HCT116 (cell line): Measurements from ENCODE around the gene FOXF1. TPM values are rescaled to one million over a fixed set of nuclear protein-coding genes. Genes with fewer than 3 reads are reported as not detected.

Experiments
- ATAC-seq: fragments of 200-7000 bp; cut with Tn5 transposase; 2 replicates; pipeline ENCODE4 v1.9.1; 2020; ENCODE audit warnings: mild to moderate bottlenecking, moderate library complexity
- BruUV-seq: library from RNA; stranded (reverse); fragments of 400-500 nt; replicated peaks from 2 replicates; lab custom pipeline; 2021; lab: Mats Ljungman, UMichigan
- CTCF ChIA-PET: fragments of 300-600 bp; sonication (Branson Sonifier 250); formaldehyde crosslinking; loops from one replicate; lab custom pipeline; 2021; ENCODE audit warnings: antibody characterized with exemption; lab: Charles Lee
- POLR2A ChIA-PET: fragments of 300-600, 350-600 bp; sonication (Branson Sonifier 250); formaldehyde crosslinking; loops from one replicate; lab custom pipeline; 2021; ENCODE audit warnings: antibody characterized with exemption; lab: Charles Lee
- RAD21 ChIA-PET, 2 experiments: fragments of 300-600 bp; sonication (Branson Sonifier 250); formaldehyde crosslinking; loops; one replicate each; lab custom pipeline; 2023; ENCODE audit warnings: low total read pairs in 2 of 2; ENCODE audit not compliant: uncharacterized antibody in 2 of 2, unreplicated experiment in 2 of 2, low non-redundant PET in 1 of 2; lab: Charles Lee
- DNase-seq: peaks from one replicate; pipeline ENCODE4 v3.0.0-alpha.2; 2010; ENCODE audit warnings: low read depth, low spot score
- H2AFZ ChIP-seq: fragments of 200-600 bp; shearing (Covaris generic), sonication (generic); 2 replicates; pipeline ENCODE4 v1.6.1; 2017; ENCODE audit warnings: low read depth, mixed run types, mixed read lengths, antibody characterized with exemption, low read length; ENCODE audit not compliant: poor library complexity, severe bottlenecking
- H3K27ac ChIP-seq: 2 replicates; pipeline ENCODE4 v1.5.1; 2012; ENCODE audit warnings: low read depth, low read length
- H3K27me3 ChIP-seq: fragments of 200-600 bp; sonication (generic); 2 replicates; pipeline ENCODE4 v1.6.1; 2016; ENCODE audit warnings: mixed run types, low read length, mixed read lengths; ENCODE audit not compliant: insufficient read depth
- H3K36me3 ChIP-seq, 2 experiments: fragments of 200-500 bp in 1 of 2; fragments of 200-600 bp in 1 of 2; sonication (Bioruptor generic) in 1 of 2; sonication (generic) in 1 of 2; 2 replicates each; pipeline versions ENCODE4 v1.5.1 to v1.6.1; 2014 to 2016; ENCODE audit warnings: low read length in 2 of 2, inconsistent platforms in 1 of 2, mixed read lengths in 1 of 2, mixed run types in 1 of 2; ENCODE audit not compliant: insufficient read depth in 2 of 2, control insufficient read depth in 1 of 2
- H3K4me1 ChIP-seq, 2 experiments: fragments of 200-600 bp in 1 of 2; sonication (generic) in 1 of 2; 2 replicates each; pipeline versions ENCODE4 v1.5.1 to v1.6.1; 2012 to 2017; ENCODE audit warnings: low read length in 2 of 2, inconsistent platforms in 1 of 2, mild to moderate bottlenecking in 1 of 2, mixed read lengths in 1 of 2, mixed run types in 1 of 2, moderate library complexity in 1 of 2; ENCODE audit not compliant: insufficient read depth in 2 of 2, control insufficient read depth in 1 of 2
- H3K4me2 ChIP-seq: fragments of 200-600 bp; sonication (generic); 2 replicates; pipeline ENCODE4 v1.6.1; 2017; ENCODE audit warnings: mixed run types, low read length, mixed read lengths
- H3K4me3 ChIP-seq, 2 experiments: fragments of 200-600 bp in 1 of 2; sonication (generic) in 1 of 2; replicated peaks in 1 of 2; 2 replicates each; pipeline ENCODE4 v1.5.1; 2011 to 2016; ENCODE audit warnings: low read length in 2 of 2, control low read depth in 1 of 2, low read depth in 1 of 2, mild to moderate bottlenecking in 1 of 2, mixed read lengths in 1 of 2, mixed run types in 1 of 2
- H3K79me2 ChIP-seq: fragments of 200-600 bp; sonication (generic); 2 replicates; pipeline ENCODE4 v1.6.1; 2017; ENCODE audit warnings: mild to moderate bottlenecking, mixed run types, low read length, moderate library complexity, mixed read lengths; ENCODE audit not compliant: insufficient read depth
- H3K9ac ChIP-seq: fragments of 200-600 bp; sonication (generic); 2 replicates; pipeline ENCODE4 v1.6.1; 2016; ENCODE audit warnings: low read length, mixed read lengths
- H3K9me2 ChIP-seq: fragments of 200-600 bp; sonication (generic), shearing (Covaris generic); 2 replicates; pipeline ENCODE4 v1.6.1; 2017; ENCODE audit warnings: mixed run types, mild to moderate bottlenecking, moderate library complexity; ENCODE audit not compliant: insufficient read depth
- H3K9me3 ChIP-seq, 2 experiments: fragments of 200-500 bp in 1 of 2; fragments of 200-600 bp in 1 of 2; sonication (Bioruptor generic) in 1 of 2; sonication (generic) in 1 of 2; 2 replicates each; pipeline ENCODE4 v1.6.1; 2014 to 2017; ENCODE audit warnings: low read length in 2 of 2, mixed read lengths in 2 of 2, inconsistent platforms in 1 of 2, low read depth in 1 of 2, mild to moderate bottlenecking in 1 of 2, mixed run types in 1 of 2, moderate library complexity in 1 of 2; ENCODE audit not compliant: control insufficient read depth in 1 of 2, insufficient read depth in 1 of 2
- H4K20me1 ChIP-seq: fragments of 200-600 bp; sonication (generic), shearing (Covaris generic); 2 replicates; pipeline ENCODE4 v1.6.1; 2017; ENCODE audit warnings: mixed run types, mild to moderate bottlenecking, moderate library complexity; ENCODE audit not compliant: insufficient read depth
- CEBPB ChIP-seq: IDR thresholded peaks from 2 replicates; pipeline ENCODE4 v1.6.1; 2012; ENCODE audit warnings: low read depth
- ELF1 ChIP-seq: IDR thresholded peaks from 2 replicates; pipeline ENCODE4 v1.6.1; 2012; ENCODE audit warnings: low read depth, borderline replicate concordance
- JUND ChIP-seq: IDR thresholded peaks from 2 replicates; pipeline ENCODE4 v1.6.1; 2012
- REST ChIP-seq: IDR thresholded peaks from 2 replicates; pipeline ENCODE4 v1.6.1; 2012; ENCODE audit warnings: low read depth
- ZFX ChIP-seq: fragments of 450-650 bp; IDR thresholded peaks from 2 replicates; pipeline ENCODE4 v1.6.1; 2017
- ZNF274 ChIP-seq: fragments of 200-500 bp; sonication (Bioruptor generic); IDR thresholded peaks from 2 replicates; pipeline ENCODE4 v1.6.1; 2014; ENCODE audit warnings: mild to moderate bottlenecking, low read depth, low read length, inconsistent platforms
- intact Hi-C: fragments of 100-400 bp; cut with micrococcal nuclease; formaldehyde crosslinking; loops from 2 replicates; pipeline ENCODE4 v1.10.0; 2022
- total RNA-seq: library from RNA; stranded (reverse); gene quantifications from one replicate; pipeline ENCODE4 v1.2.1, GENCODE V29; 2021; ENCODE audit not compliant: unreplicated experiment

The FOXF1 gene
- total RNA-seq, 1 experiment from 2014 or later: 2.4 TPM

GRCh38 chr16:86530251-86531190 is 20.2 kb downstream of the FOXF1 start:
- TF ChIP-seq CEBPB (no peak), REST (no peak), ELF1 (no peak), ZFX (no peak), ZNF274 (no peak), JUND (no peak)
- H4K20me1 ChIP-seq: no peaks in the 10 kb centered on the region
- no peaks in the 10 kb centered on the region for H3K9me2 ChIP-seq
- H3K27ac ChIP-seq: no peak overlapping the region
- H3K36me3 ChIP-seq: no peaks in the 10 kb centered on the region
- H3K79me2 ChIP-seq: no peaks in the 10 kb centered on the region
- DNase-seq (no peak), ATAC-seq (no peak)
- peaks cover 0 to 10% of the 10 kb centered on the region in 2 experiments; a peak in 1 of 4 replicates for H3K4me1 ChIP-seq
- no peak overlapping the region for H3K9ac ChIP-seq
- no peak overlapping the region for H3K4me2 ChIP-seq
- CTCF ChIA-PET: no interaction called here
- no peak overlapping the region for H3K4me3 ChIP-seq
- intact Hi-C loops: no loop called here
- RAD21 ChIA-PET: no interaction called here
- no TSS peak for BruUV-seq
- H3K27me3 ChIP-seq: no peaks in the 10 kb centered on the region
- H2AFZ ChIP-seq: no peak overlapping the region
- POLR2A ChIA-PET: no interaction called here
- no peaks in the 10 kb centered on the region for H3K9me3 ChIP-seq
